D721Med (cell line): ENCODE measurements around the gene CRAMP1.

ENCODE experiments used
- DNase-seq: peaks from one replicate; pipeline ENCODE4 v3.0.0; 2011; ENCODE audit warnings: low spot score; ENCODE audit not compliant: insufficient read length
- FAIRE-seq: peaks from 2 replicates; lab custom pipeline; 2011; peaks lifted over from hg19 to GRCh38; lab: Jason Lieb, UNC
- TF ChIP-seq, protein P1 (sequence below): IDR thresholded peaks from 2 replicates; pipeline ENCODE4 v1.5.1; 2012; ENCODE audit warnings: mild to moderate bottlenecking, control low read depth; ENCODE audit not compliant: insufficient read depth; ENCODE audit errors: missing control alignments

The CRAMP1 gene

GRCh38 chr16:1662543-1662942 lies 50.4 kb downstream of the CRAMP1 start:
- no peak for DNase-seq
- no peak for FAIRE-seq
- TF ChIP-seq, protein P1, sequence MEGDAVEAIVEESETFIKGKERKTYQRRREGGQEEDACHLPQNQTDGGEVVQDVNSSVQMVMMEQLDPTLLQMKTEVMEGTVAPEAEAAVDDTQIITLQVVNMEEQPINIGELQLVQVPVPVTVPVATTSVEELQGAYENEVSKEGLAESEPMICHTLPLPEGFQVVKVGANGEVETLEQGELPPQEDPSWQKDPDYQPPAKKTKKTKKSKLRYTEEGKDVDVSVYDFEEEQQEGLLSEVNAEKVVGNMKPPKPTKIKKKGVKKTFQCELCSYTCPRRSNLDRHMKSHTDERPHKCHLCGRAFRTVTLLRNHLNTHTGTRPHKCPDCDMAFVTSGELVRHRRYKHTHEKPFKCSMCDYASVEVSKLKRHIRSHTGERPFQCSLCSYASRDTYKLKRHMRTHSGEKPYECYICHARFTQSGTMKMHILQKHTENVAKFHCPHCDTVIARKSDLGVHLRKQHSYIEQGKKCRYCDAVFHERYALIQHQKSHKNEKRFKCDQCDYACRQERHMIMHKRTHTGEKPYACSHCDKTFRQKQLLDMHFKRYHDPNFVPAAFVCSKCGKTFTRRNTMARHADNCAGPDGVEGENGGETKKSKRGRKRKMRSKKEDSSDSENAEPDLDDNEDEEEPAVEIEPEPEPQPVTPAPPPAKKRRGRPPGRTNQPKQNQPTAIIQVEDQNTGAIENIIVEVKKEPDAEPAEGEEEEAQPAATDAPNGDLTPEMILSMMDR: no peak

DNA sequence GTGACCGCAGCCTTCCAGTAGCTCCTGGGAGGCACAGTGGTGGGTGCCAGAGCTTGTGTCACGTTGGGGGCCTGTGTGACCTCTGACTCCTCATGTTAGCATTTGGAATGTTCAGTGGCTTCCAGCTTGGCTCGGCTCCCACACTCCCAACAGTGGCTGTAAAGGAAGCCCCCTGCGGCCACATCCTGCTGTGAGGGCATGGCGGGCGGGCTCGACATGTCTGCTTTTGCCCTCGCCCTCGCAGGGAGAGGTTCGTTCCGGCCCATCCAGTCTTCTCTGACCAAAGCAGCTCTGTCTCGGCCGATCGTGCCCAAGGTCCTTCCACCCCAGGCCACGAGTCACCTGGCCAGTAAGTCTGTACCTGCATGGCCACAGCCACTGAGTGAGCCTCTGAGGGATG lies 53.7 kb downstream of the CRAMP1 start:
- TF ChIP-seq, protein P1: no peak
- FAIRE-seq (no peak), DNase-seq (no peak)

DNA sequence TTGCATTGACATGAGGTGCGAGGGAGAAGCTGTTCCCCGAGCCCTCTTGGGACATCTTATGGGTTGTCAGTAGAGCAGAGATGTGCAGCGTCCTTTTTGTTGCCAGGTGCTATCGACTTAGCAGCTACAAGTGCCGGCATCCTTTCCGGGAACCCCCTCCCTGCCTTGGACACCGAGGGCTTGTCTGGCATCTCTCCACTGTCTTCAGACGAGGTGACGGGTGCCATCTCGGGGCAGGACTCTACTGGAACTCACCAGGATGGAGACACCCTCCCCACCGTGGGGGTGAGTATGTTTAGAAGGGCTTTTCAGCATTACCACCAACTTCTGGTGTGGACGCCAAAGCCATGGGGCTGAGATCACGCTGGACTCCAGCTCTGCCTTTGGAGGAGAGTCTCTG lies 54.2 kb downstream of the CRAMP1 start:
- DNase-seq: no peak
- TF ChIP-seq, protein P1: no peak
- FAIRE-seq: no peak

DNA sequence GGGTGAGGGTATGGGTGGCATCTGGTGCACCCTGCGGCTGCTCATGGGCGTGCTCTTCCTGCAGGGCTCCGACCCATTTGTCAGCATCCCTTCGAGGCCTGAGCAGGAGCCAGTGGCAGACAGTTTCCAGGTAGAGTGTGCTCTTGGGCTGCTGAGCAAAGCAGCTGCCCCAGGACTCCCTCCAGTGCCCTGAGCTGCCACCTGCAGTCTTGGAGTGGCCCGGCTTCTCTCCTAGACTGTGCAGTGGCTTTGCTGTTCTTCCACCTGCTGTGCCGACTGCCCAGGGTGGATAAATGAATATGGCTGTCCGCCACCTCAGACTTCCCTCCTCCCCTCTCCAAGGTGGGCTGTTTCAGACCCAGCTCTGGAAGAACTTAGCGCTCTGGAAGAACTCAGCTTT lies 55.1 kb downstream of the CRAMP1 start:
- DNase-seq: no peak
- FAIRE-seq: no peak
- TF ChIP-seq, protein P1: no peak

- no peak for DNase-seq
- no peak for FAIRE-seq
- TF ChIP-seq, protein P1: no peak
Measured at GRCh38 chr16:1667916-1668315, 55.8 kb downstream of the CRAMP1 start.

DNA sequence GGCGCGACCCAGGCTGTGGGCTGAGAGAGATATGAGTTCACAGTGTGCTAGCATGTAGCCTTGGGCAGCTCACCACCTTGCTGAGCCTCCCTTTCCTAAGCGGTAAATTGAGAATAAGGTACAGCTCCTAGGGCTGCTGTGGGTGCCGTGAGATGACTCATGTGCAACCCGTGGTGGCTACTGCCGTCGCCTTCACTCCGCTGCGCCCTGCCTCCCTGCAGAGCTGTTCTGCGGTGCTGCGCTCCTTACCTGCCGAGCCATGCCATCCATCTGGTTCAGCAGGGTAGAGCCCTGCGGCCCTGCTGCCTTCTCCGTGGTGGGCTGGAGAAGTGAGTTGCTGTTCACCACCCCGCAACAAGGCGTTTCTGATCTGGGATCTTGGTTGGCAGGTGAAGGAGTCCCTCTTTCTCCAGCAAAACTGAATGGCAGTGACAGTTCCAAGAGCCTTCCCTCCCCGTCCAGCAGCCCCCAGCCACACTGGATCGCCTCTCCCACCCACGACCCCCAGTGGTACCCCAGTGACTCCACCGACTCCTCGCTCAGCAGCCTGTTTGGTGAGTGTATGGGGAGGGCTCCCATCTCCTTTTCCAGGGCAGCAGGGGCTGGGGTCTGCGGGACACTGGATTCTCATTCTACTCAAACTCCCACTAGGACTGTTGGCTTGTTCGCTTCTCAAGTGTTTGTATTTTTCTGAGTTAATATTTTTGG lies 56.6 kb downstream of the CRAMP1 start:
- TF ChIP-seq, protein P1: no peak
- FAIRE-seq (no peak), DNase-seq (no peak)

DNA sequence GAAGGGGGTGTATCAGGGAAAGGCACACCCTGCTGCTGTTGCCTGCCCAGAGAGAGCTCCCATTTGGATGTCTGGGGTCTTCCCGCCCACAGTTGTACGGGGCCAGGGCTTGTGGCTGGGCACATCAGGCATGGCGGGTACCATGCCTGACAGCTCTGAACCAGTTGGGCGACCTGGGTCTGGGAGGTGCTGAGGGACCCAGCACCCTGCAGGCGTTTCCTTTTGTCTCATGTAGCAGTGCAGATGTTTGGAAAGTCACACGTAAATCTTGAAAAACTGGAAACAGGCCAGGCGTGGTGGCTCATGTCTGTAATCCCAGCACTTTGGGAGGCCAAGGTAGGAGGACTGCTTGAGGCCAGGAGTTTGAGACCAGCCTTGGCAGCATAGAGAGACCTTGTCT lies 57.5 kb downstream of the CRAMP1 start:
- no peak for DNase-seq
- TF ChIP-seq, protein P1: no peak
- FAIRE-seq: no peak
